Measurements from ENCODE around the gene UCP1.

Gene UCP1, protein sequence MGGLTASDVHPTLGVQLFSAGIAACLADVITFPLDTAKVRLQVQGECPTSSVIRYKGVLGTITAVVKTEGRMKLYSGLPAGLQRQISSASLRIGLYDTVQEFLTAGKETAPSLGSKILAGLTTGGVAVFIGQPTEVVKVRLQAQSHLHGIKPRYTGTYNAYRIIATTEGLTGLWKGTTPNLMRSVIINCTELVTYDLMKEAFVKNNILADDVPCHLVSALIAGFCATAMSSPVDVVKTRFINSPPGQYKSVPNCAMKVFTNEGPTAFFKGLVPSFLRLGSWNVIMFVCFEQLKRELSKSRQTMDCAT

DNA sequence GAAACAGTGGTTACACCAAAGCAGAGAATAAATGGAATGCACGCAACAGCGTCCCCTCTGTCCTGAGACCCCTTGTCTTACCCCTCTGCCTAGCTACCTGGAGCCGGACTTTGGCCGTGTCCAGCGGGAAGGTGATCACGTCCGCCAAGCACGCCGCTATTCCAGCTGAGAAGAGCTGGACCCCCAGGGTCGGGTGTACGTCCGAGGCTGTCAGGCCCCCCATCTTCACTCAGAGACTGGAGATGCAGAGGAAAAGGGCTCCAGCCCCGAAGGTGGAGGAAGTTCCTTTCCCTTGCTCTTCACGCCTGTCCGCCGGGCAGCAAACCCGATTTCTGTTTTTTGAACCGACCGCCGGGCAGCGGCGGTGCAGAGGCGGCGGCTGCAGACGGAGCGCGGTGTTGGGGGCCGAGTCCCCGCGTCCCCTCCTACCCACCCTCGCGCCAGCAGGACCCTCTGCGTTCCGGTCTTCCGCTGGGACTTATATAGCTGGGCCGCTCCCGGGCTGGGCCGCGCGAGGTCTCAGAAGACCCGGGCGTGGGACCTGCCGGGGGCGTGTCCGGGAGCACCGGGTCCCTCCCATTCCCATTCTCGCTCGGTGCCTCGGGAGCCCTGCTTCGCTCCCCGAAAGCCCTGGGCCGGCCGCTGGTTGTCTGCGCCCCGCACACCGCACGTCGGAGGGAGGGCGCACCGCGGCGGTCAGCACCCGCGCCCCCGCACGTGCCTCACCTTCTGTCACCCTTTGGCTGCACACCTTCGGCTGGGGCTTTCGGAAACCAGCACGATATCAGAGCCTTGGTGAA lies at the start of gene UCP1:
UCP1 (minus strand) TSS at position 455 of the 800 bp plus-strand sequence; CDS start at position 223, 232 bp downstream.
- DNase-seq = no peak

DNA sequence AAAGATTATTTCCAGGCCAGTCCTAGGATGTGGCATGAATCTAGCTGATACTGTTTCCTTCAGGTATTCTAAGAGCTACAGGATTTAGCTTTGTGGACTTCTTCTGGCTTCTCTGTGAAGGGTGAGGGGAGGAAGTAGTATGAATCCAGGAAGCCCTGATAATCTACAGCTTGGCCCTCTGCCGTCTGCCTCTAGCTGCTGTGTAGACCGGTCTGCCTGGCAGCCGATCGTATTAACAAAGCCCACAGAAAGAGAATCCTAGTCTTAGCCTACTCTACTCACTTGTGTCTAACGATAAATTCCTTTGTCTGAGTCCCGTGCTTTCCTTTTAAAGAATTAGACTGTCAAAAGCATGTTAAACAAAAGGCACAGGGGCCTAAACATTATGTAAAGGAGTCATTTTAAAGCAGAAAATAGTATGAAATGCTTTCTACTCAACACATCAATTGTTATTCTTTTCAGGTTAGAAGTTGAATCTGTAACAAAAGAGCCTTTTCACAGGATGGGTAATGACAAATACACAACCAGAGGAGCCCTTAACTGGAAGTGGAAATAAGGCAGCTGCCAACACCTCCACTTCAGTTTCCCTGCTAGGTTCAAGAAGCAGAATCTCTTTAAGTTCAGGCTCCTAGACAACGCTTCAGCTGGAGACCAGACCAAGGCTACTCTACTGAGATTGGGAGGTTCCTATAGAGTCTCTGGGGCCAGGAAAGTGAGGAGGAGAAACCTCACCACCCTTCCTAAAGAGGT lies 48.9 kb upstream of the UCP1 start:
- DNase-seq = no peak

DNA sequence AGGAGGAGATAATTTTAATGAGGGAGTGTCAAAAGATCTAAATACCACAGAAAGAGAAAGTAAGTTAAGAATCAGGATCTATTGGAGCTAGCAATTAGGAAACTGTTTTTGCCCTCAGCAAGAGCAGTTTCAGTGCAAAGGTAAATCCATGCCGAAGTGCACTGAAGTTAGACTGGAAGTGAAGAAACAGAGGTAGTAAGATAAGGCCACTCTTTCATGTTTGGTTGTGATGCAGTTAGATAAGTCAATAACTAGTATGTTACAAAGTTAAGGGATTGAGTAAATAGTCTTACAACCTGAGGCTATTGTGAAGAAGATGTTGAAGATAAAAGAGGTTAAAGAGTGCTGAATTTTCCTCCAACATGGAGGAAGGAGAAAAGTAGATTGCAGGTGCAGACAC lies 46.7 kb upstream of the UCP1 start:
- no peak for DNase-seq

DNA sequence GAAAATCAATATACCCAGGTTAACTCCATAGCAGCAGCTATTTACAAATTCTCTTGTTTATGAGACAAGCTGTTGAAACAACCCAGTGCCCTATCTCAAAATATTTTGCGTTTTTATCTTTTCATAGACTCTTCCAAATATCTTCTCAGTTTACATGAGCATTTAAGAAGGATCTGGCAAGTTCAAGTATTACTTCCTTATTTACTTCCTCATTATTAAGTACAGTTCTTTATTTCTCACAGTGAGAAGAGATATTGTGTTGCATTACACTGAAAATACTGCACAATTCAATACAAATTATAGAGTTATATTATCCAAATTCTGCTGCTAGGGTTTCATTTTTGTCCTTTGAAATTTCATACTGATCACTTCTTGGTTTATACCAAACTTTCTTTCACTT lies 43.6 kb upstream of the UCP1 start:
- no peak for DNase-seq

DNA sequence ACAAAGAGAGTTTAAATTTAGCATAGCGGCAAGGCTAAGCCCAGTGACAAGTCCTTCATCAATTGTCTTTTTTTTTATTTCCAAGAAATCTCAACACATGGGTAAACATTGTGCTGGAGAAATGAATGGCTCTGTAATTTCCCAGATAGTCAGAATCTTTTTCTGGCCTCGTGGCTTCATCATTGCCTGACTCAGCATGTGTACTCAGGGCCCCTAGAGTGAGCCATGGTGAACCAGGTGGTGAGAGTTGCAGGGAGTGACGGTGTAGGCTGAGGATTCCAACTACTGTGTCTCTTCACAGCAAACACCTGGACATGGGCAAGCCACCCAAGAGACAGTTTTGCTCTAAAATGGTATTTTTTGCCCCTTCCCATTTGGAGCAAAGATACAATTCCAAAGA lies 43.1 kb upstream of the UCP1 start:
- DNase-seq = no peak

DNA sequence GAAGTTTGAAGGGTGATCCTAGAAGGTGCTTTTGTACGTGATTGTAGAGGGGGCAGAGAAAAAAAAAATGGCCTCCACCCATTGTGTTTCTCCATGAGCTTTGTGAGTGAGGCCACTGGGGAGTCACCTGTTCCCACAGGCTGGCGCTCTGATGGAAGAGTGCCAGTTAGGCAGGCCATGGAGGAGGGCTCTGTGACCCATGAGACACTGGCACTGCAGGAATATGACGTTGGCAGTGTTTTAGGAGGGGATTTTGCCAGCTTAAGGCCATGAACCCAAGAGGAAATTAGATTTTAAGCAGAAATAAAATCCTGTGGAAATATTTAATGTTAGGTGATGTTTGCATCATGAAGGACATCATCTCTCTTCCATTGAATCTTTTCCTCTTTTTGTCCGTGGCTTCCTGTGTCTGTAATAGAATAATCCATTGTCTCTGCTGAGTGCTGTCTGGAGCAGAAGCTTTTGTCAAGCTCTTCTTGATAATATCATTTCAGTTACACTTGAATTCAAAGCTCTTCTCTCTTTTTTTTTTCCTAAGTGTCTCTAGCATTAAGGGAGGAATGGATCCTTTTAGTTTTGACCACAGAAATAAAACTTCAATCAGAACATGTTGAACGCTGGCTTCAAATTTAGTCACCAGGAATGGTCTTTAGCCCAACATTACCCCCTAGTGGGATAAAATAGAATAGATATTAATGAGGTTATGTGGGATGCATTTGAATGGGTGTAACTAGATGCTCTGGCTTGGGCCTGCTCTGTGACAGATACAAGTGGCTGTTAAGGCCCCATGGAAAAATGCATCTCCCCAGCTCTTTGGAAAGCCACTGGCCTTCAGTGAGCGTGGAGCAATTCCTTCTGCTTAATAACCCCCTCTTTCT lies 41.0 kb upstream of the UCP1 start:
- DNase-seq = peak; percentile 45

DNA sequence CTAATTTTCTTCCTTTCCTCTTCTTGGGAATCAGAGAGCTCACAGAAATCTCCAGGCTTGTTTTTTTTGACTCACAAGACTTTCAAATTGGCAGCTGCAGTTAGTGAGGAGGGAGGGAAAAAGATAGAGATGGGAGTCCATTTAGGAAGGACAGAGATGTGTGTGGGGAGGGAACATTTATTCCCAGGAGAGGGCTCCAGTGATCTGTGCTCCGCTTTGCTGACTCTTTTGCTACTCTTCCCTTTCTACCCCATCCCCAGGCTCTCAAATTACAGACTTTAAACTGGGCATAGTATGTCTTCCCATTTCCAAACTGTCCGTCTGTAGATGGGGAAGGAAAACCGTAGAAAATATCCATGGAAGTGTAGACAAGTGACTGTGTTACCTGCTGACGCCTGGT lies 39.1 kb upstream of the UCP1 start:
- no peak for DNase-seq

DNA sequence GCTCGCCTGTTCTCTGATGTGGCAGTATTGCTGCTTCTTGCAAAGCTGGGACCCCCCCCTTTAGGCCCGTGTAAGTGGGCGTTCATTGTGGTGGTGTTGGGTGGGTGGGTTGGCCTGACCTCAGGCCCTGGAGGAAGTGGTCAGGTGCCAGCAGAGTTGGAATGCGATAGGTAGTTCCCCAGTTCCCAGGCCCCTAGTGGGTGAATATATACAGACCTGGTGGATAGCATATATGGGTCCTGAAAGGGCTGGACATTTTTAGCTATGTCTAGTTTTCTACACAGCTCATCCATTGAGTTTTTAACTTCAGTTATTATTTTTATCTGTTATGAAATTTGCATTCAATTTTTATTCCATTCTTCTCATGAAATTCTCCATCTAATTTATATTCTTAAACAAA lies 35.8 kb upstream of the UCP1 start:
- no peak for DNase-seq

DNA sequence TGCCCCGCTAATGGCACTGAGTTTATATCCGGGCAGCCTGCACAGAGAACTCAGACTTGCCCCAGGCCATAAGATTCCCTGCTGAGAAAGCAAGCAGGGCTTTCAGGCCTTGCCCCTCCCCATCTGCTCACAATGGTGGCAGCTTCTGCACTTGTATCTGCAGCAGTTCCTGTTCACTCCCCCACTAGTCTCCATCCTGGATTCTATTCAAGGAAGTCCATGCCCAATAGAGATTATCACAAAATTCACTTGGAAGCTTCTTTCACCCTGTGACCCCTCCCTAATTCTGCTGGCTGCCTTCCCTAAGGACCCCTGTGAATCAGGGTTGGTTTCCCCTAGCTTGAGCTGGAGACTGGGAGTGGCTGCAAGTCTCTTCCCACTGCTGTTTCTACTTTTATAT lies 34.5 kb upstream of the UCP1 start:
- DNase-seq = no peak

DNA sequence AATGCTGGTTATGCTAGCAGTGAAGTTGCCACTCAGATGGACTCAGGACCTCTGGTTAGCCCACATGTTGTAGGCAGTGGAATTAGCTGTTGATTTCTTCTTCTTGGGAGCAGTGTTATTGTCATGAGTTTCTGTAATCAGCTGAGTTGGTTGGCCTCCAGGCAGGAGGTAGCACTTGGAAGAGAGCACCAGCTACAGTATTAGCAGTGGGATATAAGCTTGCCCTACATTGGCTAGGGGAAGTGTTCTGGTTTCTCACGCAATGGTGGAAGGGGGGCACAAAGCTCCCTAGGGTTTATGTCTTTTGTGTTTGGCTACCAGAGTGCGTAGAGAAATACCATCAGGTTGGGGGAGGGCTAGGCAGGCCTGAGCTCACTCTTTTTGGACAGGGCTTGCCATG lies 34.0 kb upstream of the UCP1 start:
- DNase-seq = no peak

DNA sequence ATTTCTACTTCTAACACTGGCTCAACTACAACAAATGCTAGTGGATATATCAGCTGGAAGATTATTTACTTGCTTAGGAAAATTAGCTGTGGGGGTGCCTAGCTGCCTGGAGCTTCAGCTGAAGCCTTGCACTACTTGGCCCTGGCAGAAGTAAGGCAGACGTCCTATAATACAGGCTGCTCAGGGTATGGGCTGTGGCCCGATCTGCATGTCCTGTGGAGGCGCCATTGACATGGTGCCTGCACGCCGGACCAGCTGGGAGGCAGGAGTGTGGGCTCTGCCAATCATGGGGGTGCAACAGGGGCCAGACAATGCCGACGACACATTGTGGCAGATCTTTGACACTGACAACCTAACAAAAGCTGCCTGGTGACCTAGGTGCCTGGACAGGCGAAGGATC lies 31.6 kb upstream of the UCP1 start:
- DNase-seq = no peak

DNA sequence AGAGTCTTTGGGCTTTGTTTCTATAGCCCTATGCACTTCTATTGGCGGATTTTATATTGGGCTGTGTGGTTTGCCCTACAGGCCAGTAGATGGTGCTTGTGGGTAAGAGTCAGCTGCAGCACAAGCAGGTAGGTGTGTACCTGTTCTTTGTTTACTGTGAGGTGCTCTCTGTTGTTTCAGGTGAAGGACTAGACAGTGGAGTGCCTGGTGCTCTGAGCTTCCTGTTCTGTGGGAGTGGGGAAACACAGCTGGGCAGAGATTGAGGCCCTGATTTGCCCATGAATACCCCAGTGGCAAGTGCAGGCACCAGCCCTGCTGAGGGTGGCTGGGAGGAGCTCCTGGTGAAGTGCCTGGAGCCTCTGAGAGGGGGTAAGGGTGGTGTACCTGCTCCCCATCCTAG lies 26.3 kb upstream of the UCP1 start:
- peak; percentile 8 for DNase-seq

DNA sequence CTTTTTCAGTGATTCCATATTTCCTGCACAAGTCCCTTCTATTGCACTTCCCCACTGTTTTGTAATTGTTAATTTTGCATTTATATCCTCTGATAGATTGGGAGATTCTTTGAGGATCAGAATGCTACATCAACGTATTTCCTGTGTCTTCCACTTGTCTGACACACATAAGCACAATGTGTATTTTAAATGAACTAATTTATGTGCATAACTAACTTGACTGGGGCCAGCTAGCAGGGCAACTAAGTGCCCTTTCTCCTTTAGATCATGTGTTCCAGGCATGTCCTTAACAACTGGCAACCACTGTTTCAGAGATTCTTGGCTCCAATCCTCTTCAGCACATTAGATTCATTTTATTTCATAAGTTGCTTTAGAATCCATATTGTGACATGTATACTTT lies 15.7 kb upstream of the UCP1 start:
- DNase-seq = no peak

DNA sequence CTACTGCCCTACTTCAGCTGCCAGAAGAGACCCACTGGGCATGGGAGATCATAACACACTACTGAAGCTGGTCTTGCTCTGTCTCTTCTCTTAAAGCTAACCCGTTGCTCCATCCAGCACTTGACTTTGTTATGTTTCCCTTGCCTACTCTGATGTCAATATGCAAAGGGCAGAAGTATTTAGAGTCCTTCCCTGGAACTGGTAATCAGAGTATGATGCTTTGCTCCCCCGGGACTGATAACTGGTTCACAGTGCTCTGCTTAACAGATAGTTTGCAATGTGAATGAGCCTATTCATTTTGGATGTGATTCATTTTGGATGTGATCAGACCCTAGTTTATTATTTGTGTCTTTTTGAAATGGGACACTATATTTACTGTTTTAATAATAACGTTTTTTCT lies 12.3 kb upstream of the UCP1 start:
- DNase-seq = no peak

DNA sequence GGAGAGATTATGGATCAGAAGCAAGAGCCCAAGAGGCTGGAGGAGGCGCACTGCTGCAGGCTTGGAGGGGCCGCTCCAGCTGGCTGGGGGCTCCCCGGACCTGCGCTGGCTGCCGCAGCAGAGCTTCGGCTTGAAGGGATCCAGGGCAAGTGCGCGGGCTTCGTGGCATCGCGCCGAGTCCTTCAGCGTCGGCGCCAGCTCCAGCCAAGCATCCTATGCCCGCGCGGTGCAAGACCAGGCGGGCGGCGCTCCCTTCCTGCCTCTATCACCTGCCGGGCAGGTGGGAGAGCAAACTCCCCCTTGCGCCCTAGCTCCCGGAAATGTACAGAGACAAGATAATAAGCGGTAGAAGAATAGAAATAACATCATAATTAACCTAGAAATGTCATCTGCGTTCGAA lies 10.5 kb upstream of the UCP1 start:
- DNase-seq = no peak

DNA sequence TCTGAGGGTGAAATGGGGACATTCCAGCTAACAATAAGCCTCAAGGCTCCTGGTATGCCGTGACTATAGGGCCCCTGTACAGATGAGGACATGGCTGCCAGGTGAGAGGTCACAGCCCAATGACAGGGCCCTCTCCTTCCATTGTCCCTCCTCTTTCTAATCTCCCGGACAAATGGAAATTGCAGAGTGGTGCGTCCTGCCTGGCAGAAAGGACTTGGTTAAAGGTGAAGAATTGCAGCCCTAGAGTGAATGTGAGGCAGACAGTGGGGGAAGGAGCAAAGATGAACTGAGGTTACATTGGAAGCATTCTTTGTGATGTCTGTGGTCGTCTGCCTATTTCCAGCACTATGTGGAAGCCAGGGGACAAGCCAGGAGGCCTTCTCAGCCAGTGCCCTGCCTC lies 6.7 kb upstream of the UCP1 start:
- DNase-seq = no peak

DNA sequence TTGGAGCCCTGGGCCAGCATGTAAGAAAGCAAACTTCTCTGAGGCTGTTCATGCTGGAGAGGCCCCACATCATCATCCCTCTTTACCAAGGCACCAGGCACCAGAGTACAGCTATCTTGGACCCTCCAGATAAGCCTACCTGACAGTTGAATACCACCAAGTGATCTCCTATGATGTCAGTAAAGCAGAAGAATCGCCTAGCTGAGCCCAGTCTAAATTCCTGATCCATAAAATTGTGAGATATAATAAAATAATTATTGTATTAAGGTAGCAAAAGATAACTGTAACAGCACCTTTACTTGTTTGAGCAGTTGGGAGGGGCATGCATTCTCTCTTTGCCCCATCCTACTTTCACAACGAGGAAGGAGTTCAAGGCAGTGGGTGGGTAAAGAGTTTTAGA lies 2.9 kb upstream of the UCP1 start:
- no peak for DNase-seq

DNA sequence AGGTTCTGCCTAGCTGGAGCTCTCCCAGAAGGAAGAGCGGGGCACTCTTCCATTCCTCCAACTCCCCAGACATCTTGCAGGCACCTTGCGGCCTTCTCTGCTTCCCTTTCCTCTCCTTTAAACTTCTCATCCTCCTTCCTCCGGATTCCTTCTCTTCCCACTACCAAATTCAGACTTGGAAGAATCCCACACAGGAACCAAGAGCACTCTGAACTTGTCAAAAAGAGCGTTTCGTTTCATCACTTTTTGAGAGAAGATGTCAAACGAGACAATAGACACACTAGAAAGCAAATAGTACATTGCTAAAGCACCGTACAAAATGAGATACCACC lies 512 bp upstream of the UCP1 start:
- DNase-seq = no peak

DNA sequence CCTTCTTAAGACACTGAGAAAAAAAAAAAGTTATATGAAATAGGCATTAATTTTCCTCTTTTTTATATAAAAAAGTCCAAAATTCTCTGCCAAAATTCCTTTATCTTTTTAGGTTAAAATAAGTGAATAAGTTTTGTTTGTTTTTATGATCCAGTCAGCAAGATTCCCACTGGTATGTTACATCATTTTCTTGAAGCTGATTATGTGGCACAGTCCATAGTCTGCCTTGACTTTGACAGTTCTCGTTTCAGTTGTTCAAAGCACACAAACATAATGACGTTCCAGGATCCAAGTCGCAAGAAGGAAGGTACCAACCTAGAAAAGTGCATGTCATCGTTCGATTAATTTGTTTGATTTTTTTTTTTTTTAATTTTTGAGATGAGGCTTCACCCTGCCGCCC lies 9.1 kb downstream of the UCP1 start:
- no peak for DNase-seq

DNA sequence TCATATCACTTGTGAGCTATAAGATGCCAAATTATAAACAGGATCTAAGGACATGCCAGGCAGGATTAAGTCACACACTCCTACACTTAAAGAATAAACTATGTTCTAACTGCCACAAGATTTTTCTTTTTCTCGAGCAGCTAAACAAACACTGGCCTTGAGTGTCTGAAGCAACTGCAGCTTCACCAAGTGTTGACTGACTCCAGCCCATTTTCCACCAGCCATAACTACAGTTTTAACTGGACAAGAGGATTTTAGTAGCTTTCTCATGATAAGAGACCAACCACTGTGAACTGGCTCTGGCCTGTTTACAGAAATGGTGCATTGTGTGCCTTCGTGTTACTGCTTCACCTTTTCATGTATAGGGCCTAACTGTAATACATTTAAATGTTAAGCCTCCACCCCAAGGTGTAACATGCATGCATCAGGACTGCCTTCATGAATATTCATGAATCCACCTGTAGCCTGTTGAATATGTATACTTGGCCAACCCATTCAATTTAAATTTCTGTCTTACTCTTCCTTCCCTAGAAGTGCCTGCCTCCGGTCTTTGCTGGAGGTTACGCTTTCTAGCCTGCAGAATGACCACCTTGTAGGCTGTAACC lies 10.8 kb downstream of the UCP1 start:
- no peak for DNase-seq

DNA sequence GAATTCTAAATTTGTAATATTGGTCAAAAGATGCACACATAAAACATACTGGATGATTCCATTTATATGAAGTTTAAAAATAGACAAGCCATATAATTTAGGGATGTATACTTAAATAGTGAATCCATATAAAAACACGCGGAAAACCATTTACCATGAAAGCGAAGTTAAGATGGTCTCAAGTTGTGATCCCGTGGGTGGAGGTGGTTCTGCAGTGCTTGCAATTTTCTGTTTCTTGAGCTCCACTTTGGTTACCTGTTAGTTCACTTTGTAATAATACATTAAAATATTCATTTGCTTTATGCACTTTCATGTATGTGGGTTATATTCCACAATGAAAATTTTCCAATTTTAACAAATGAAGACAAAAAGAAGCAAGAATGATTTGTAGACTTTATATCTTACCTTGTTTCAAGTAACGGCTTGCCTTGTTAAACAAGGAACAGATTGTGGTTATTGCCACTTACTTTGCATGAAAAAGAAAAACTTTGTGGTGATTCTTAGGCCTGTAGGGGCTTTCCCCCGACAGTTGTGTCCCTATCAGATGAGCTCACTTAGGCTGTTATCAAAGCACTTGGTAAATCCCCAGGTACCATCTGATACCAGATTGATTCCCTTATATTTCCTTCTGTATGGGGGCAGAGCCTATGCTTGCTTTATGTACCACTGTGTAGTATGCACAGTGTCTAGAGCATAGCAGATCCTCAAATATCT lies 12.2 kb downstream of the UCP1 start:
- peak; percentile 69 for DNase-seq

DNA sequence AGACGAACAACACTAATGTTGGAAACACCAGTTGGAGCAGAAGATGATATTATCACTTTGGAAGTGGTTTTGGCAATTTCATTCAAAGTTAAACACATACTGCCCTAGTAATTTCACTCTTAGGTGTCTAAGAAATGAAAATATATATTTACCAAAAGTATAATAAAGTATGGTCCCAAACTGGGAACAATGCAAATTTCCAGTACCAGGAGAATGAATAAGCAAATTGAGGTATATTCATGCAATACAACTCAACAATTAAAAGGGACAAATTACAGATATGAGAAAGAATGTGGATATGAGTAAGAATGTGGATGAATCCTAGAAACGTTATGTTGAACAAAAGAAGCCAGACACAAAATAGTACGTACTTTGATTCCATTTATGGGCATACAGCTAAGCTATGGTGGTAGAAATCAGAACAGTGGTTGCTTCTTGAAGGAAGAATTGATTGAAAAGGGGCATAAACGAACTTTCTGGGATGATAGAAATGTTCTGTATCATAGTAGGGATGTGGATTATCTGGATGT lies 34.7 kb downstream of the UCP1 start:
- DNase-seq = no peak
